SU-DHL-6 (cell line): ENCODE results near the gene ATP1B3.

Experiments
- H2AFZ ChIP-seq: fragments of 200-600 bp; sonication (generic); 2 replicates; pipeline ENCODE4 v1.6.1; 2014; ENCODE audit warnings: low read depth, mild to moderate bottlenecking, moderate library complexity, mixed read lengths, antibody characterized with exemption, low read length; ENCODE audit not compliant: severe bottlenecking
- H3F3A ChIP-seq: fragments of 200-600 bp; shearing (Covaris generic); 2 replicates; pipeline ENCODE4 v1.6.0; 2016; ENCODE audit warnings: antibody characterized with exemption, mild to moderate bottlenecking; ENCODE audit not compliant: insufficient read depth
- H3K27ac ChIP-seq: fragments of 200-600 bp; sonication (generic); 2 replicates; pipeline ENCODE4 v1.5.1; 2016; ENCODE audit warnings: low read depth, mild to moderate bottlenecking, low read length, moderate library complexity, mixed read lengths
- H3K27me3 ChIP-seq: fragments of 200-600 bp; sonication (generic), shearing (Covaris generic); 2 replicates; pipeline ENCODE4 v1.6.0; 2014; ENCODE audit warnings: mild to moderate bottlenecking, low read length
- H3K36me3 ChIP-seq: fragments of 200-600 bp; sonication (generic); 2 replicates; pipeline ENCODE4 v1.6.1; 2014; ENCODE audit warnings: mild to moderate bottlenecking, low read length, mixed read lengths
- H3K4me2 ChIP-seq: fragments of 300-600, 200-600 bp; shearing (Covaris generic), sonication (generic); 2 replicates; pipeline ENCODE4 v1.6.0; 2014; ENCODE audit warnings: low read length, low read depth, mild to moderate bottlenecking; ENCODE audit not compliant: poor library complexity, severe bottlenecking
- H3K4me3 ChIP-seq: fragments of 200-600 bp; sonication (generic); 2 replicates; pipeline ENCODE4 v1.5.1; 2014; ENCODE audit warnings: antibody characterized with exemption, low read length, mild to moderate bottlenecking, mixed read lengths; ENCODE audit not compliant: insufficient read depth, poor library complexity, severe bottlenecking
- H3K79me2 ChIP-seq: fragments of 200-600 bp; sonication (generic); 2 replicates; pipeline ENCODE4 v1.6.1; 2014; ENCODE audit warnings: mild to moderate bottlenecking, low read length, moderate library complexity; ENCODE audit not compliant: insufficient read depth
- H3K9ac ChIP-seq: fragments of 200-600 bp; sonication (generic); 2 replicates; pipeline ENCODE4 v1.7.0; 2014; ENCODE audit warnings: mild to moderate bottlenecking, low read length
- H3K9me2 ChIP-seq: fragments of 200-600 bp; sonication (generic); replicated peaks from 2 replicates; pipeline ENCODE4 v1.6.1; 2014; ENCODE audit warnings: low read length; ENCODE audit not compliant: insufficient read depth
- H3K9me3 ChIP-seq: fragments of 200-600 bp; sonication (generic); 2 replicates; pipeline ENCODE4 v1.6.1; 2014; ENCODE audit warnings: low read length, mixed read lengths; ENCODE audit not compliant: insufficient read depth
- H4K20me1 ChIP-seq: fragments of 200-600 bp; sonication (generic); 2 replicates; pipeline ENCODE4 v1.6.1; 2014; ENCODE audit warnings: low read depth, mild to moderate bottlenecking, antibody characterized with exemption, low read length, moderate library complexity, mixed read lengths
- CTCF ChIP-seq: fragments of 200-600 bp; sonication (generic); IDR thresholded peaks from one replicate; pipeline ENCODE4 v1.5.1; 2017; ENCODE audit warnings: antibody characterized with exemption, mild to moderate bottlenecking, low read length, moderate library complexity; ENCODE audit not compliant: insufficient read depth, poor library complexity, severe bottlenecking
- EZH2phosphoT487 ChIP-seq: fragments of 200-600 bp; sonication (generic), shearing (Covaris generic); conservative IDR thresholded peaks from 2 replicates; pipeline ENCODE4 v1.6.1; 2018; ENCODE audit warnings: mild to moderate bottlenecking, antibody characterized with exemption, low read length, moderate library complexity, mixed read lengths

The ATP1B3 gene

GRCh38 chr3:141933421-141934300, 57.2 kb downstream of the ATP1B3 start:
- no peak overlapping the region for H3K4me2 ChIP-seq
- no peak overlapping the region for H3K4me3 ChIP-seq
- H3K9ac ChIP-seq, result no peak overlapping the region
- no peak for TF ChIP-seq CTCF
- no peak for TF ChIP-seq EZH2phosphoT487
- H3K27ac ChIP-seq, result no peak overlapping the region
- H3K9me3 ChIP-seq, result no peaks in the 10 kb centered on the region
- no peaks in the 10 kb centered on the region for H3K27me3 ChIP-seq
- H3K79me2 ChIP-seq, result no peaks in the 10 kb centered on the region
- H3F3A ChIP-seq, result no peaks in the 10 kb centered on the region
- no peaks in the 10 kb centered on the region for H4K20me1 ChIP-seq
- H2AFZ ChIP-seq, result no peak overlapping the region
- no peaks in the 10 kb centered on the region for H3K36me3 ChIP-seq
- no peaks in the 10 kb centered on the region for H3K9me2 ChIP-seq

- Histone ChIP-seq H3K4me3 (no peak overlapping the region), H4K20me1 (no peaks in the 10 kb centered on the region), H3K9me2 (no peaks in the 10 kb centered on the region), H3K4me2 (no peak overlapping the region), H2AFZ (no peak overlapping the region), H3K9ac (no peak overlapping the region), H3K27ac (no peak overlapping the region), H3K79me2 (no peaks in the 10 kb centered on the region), H3K36me3 (no peaks in the 10 kb centered on the region), H3K27me3 (no peaks in the 10 kb centered on the region), H3K9me3 (no peaks in the 10 kb centered on the region), H3F3A (no peaks in the 10 kb centered on the region)
- TF ChIP-seq EZH2phosphoT487, result no peak
- no peak for TF ChIP-seq CTCF
Measured at GRCh38 chr3:141934354-141934753, 57.9 kb downstream of the ATP1B3 start.

- Histone ChIP-seq H3F3A (no peaks in the 10 kb centered on the region), H3K9ac (no peak overlapping the region), H3K27me3 (no peaks in the 10 kb centered on the region), H3K9me3 (no peaks in the 10 kb centered on the region), H4K20me1 (no peaks in the 10 kb centered on the region), H3K4me3 (no peak overlapping the region), H3K9me2 (no peaks in the 10 kb centered on the region), H3K79me2 (no peaks in the 10 kb centered on the region), H3K36me3 (no peaks in the 10 kb centered on the region), H3K27ac (no peak overlapping the region), H2AFZ (no peak overlapping the region), H3K4me2 (no peak overlapping the region)
- TF ChIP-seq EZH2phosphoT487 (no peak), CTCF (no peak)
Measured at GRCh38 chr3:141938011-141938500, 61.6 kb downstream of the ATP1B3 start.
